ENCODE results near the gene ICA1. TPM values are rescaled to one million over a fixed set of nuclear protein-coding genes. Genes with fewer than 3 reads are reported as not detected.

Gene ICA1
- total RNA-seq, 4 donors from 2014 or later, result 21.0 to 43.3 (median 26.6) TPM

DNA sequence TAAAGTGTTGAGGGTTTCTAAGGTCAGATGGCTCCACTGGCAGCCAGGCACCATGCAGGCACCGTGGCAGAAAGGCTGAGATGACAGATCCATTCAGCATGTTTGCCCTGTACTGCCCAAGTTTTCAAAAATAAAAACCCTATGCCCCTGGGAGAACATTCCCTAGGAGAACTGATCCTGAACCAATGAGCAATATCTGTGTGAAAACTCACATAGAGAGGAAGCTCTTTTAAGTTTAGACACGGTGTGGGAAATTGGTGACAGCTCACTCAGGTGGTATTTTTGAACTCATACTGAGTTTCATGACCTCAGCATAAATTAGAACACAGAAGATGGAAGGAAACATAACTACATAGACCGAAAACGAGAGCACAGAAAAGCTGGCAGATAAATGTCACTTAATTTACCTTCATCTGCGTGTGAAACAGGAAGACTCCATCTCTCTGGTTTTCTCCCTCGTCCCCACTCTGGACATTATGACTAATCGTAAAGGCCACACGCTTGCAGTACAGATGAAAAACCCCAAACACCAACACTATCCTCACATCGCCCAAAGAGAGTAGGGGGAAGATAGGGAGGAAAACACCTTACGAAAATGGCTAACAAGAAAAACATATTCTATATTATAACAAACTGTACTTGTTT, 127.8 kb downstream of the ICA1 start:
- Histone ChIP-seq H3K36me3 (no peaks in the 10 kb centered on the region), H3K4me1 (peaks cover 19 to 25% of the 10 kb centered on the region in 2 donors), H3K27ac (peak overlapping the region in 2 of 3 donors; percentile 27 to 28), H3K27me3 (no peaks in the 10 kb centered on the region), H3K9me3 (no peaks in the 10 kb centered on the region), H3K4me3 (replicated peaks in 1 of 3) (no peak overlapping the region)
- TF ChIP-seq, protein P1, sequence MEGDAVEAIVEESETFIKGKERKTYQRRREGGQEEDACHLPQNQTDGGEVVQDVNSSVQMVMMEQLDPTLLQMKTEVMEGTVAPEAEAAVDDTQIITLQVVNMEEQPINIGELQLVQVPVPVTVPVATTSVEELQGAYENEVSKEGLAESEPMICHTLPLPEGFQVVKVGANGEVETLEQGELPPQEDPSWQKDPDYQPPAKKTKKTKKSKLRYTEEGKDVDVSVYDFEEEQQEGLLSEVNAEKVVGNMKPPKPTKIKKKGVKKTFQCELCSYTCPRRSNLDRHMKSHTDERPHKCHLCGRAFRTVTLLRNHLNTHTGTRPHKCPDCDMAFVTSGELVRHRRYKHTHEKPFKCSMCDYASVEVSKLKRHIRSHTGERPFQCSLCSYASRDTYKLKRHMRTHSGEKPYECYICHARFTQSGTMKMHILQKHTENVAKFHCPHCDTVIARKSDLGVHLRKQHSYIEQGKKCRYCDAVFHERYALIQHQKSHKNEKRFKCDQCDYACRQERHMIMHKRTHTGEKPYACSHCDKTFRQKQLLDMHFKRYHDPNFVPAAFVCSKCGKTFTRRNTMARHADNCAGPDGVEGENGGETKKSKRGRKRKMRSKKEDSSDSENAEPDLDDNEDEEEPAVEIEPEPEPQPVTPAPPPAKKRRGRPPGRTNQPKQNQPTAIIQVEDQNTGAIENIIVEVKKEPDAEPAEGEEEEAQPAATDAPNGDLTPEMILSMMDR (IDR thresholded peaks at IDR 0.05), result no peak
- TF ChIP-seq POLR2A (IDR thresholded peaks at IDR 0.05), result no peak
- DNase-seq, result peak; percentile 23 to 52
- intact Hi-C loops (cut with DNase I), result no loop called here
- WGBS, 2 donors, result 61 to 74% methylated on average over 10 of the region's 10 CpGs

DNA sequence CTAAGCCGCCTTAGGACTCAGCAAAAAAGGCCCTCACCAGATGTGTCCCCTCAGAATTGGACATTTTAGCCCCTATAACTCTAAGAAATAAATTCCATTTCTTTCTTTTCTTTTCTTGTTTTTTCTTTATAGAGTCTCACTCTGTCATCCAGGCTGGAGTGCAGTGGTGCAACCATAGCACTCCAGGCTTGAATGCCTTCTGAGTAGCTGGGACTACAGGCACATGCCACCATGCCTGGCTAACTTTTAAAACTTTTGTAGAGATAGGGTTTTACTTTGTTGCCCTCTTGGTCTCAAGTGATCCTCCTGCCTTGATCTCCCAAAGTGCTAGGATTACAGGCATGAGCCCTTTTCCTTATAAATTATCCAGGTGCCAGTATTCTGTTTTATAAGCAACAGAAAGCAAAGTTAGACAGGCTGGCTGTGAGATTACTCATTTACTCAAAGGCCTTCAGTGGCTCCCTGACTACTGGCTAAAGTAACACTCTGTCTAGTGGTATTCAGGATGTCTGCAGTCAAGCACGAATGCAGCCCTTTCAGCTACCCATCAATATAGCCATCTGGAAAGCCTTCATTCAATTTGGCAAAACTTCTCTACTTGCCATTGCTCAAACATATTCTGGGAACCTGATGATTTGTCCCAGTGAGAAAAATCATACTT, 128.6 kb downstream of the ICA1 start:
- Histone ChIP-seq H3K4me1 (peaks cover 19 to 25% of the 10 kb centered on the region in 2 donors), H3K27ac (peak overlapping the region in 1 of 3 donors; percentile 27), H3K9me3 (no peaks in the 10 kb centered on the region), H3K36me3 (no peaks in the 10 kb centered on the region), H3K27me3 (no peaks in the 10 kb centered on the region), H3K4me3 (replicated peaks in 1 of 3) (no peak overlapping the region)
- intact Hi-C loops (cut with DNase I), result no loop called here
- TF ChIP-seq POLR2A (IDR thresholded peaks at IDR 0.05), result no peak
- TF ChIP-seq, protein P1 (IDR thresholded peaks at IDR 0.05), result peak in 1 of 6 experiments; percentile 5
- WGBS, 2 donors, result 64 to 70% methylated on average over 2 of the region's 2 CpGs
- peak; percentile 58 to 59 for DNase-seq

DNA sequence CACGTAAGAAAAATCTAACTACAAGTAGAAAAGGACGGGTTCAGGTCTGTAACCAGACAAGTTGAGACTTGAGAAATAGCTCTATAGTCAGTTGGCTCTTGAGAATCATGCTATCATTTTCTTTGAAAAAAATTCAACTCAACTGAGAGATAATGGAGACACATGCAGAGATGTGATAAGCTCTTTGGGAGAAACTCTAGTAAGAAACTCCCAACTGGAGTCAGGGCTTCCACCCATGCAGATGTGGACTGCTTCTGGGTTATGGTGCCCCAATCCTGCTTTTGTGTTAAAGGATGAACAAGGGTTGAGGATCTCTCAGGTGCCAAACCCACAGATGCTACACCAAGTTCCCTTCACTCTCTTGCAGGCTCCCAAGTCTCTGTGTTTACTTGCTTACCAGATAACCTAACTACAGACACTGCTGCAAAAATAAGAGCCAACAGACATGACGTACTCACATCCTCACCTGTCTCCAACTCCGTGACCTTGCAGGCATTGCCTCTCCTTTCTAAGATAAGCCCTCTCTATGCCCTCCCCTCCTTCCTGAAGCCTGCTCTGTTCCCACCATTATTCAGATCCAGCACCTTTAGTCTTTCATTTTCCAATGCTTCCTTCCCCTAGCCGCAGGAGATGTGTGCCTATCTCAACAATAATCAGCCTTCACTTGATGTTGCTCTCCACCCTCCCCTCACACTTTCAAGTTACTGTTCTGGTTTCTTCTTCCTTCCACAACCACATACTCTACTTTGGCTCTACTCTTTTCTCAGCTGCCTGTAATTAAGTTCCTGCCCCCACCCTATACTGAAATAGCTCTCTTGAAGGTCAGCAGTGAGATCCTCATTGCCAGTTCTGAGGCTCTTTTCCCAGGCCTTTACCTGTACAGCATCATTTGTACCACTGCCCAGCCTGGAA, 130.0 kb downstream of the ICA1 start:
- Histone ChIP-seq H3K27me3 (no peaks in the 10 kb centered on the region), H3K4me3 (replicated peaks in 1 of 3) (no peak overlapping the region), H3K27ac (no peak overlapping the region), H3K9me3 (no peaks in the 10 kb centered on the region), H3K4me1 (peaks cover 19 to 25% of the 10 kb centered on the region in 2 donors), H3K36me3 (no peaks in the 10 kb centered on the region)
- intact Hi-C loops (cut with DNase I), result no loop called here
- TF ChIP-seq POLR2A (IDR thresholded peaks at IDR 0.05), result no peak
- TF ChIP-seq, protein P1 (IDR thresholded peaks at IDR 0.05), result no peak
- 88 to 96% methylated on average over 5 of the region's 5 CpGs for WGBS, 2 donors
- DNase-seq, result no peak

DNA sequence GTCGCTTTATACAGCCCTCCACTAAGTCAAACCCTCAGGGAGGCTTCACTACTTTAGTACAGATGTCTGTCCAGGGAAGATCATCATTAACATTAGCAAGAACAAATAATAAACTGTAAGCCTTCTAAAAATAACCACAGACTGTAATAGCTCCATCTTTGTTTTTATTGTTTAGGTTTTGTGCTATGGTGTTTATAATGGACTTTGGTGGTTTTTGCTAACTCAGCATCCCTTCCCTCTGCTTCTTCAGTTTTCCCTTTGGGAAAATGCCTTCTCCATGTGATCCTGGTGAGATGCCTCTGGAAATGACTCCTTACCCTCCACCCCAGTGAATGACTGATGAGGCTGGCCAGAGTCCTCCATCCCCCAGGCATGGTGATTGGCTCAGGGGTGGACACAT, 131.3 kb downstream of the ICA1 start:
- 94 to 95% methylated on average over 1 of the region's 1 CpG for WGBS, 2 donors
- no peak overlapping the region for H3K4me3 ChIP-seq (replicated peaks in 1 of 3)
- no peaks in the 10 kb centered on the region for H3K36me3 ChIP-seq
- H3K27me3 ChIP-seq, result no peaks in the 10 kb centered on the region
- TF ChIP-seq, protein P1 (IDR thresholded peaks at IDR 0.05), result no peak
- no peak for TF ChIP-seq POLR2A (IDR thresholded peaks at IDR 0.05)
- H3K9me3 ChIP-seq, result no peaks in the 10 kb centered on the region
- H3K4me1 ChIP-seq, result peaks cover 19 to 25% of the 10 kb centered on the region in 2 donors
- no peak overlapping the region for H3K27ac ChIP-seq
- DNase-seq, result no peak
- intact Hi-C loops (cut with DNase I), result no loop called here

Measured in thyroid gland (tissue), 4 donors.